A549 (cell line): ENCODE measurements around the gene MRPL28. TPM values are rescaled to one million over a fixed set of nuclear protein-coding genes. Genes with fewer than 3 reads are reported as not detected.
A peak's percentile ranks its signal among the peaks of the same experiment; 100 is the strongest.
"Not testable (repeated sequence)": the region's sequence is repeated elsewhere in the genome, so short reads cannot be mapped to it uniquely, and the experiment has no call there.

Experiments used
- ATAC-seq, 2 experiments: fragments of 200-7000 bp in 1 of 2; fragments of >200 bp in 1 of 2; cut with Nextera tagmentation in 1 of 2; cut with Tn5 transposase in 1 of 2; 3 replicates each; pipeline versions ENCODE4 v1.8.0 to v1.9.1; 2018 to 2020; ENCODE audit warnings: mild to moderate bottlenecking in 1 of 2, moderate library complexity in 1 of 2
- CTCF ChIA-PET: fragments of 300-600 bp; sonication (Branson Sonifier 250); formaldehyde crosslinking; extraction: SDS; loops from one replicate; lab custom pipeline; 2021; ENCODE audit warnings: antibody characterized with exemption, inconsistent platforms; lab: Yijun Ruan, JAX
- POLR2A ChIA-PET: fragments of 350-600 bp; formaldehyde crosslinking; extraction: SDS; loops from one replicate; lab custom pipeline; 2021; ENCODE audit warnings: antibody characterized with exemption, inconsistent platforms; lab: Yijun Ruan, JAX
- DNase-seq, 2 experiments: peaks; one replicate each; pipeline versions ENCODE4 v3.0.0 to v3.0.0-alpha.2; 2011 to 2016; ENCODE audit warnings: low read depth in 1 of 2, low spot score in 1 of 2
- FAIRE-seq: peaks from 2 replicates; lab custom pipeline; 2011; peaks lifted over from hg19 to GRCh38; lab: Jason Lieb, UNC
- H3K27ac ChIP-seq, 2 experiments: fragments of >200 bp; sonication (Bioruptor Twin); formaldehyde crosslinking; 3 replicates each; pipeline ENCODE4 v1.5.1; 2016 to 2017
- H3K4me1 ChIP-seq: fragments of >200 bp; sonication (Bioruptor Twin); formaldehyde crosslinking; 3 replicates; pipeline ENCODE4 v1.6.1; 2016
- H3K4me2 ChIP-seq: fragments of >200 bp; sonication (Bioruptor Twin); formaldehyde crosslinking; 3 replicates; pipeline ENCODE4 v1.6.1; 2016
- H3K4me3 ChIP-seq: fragments of >200 bp; sonication (Bioruptor Twin); formaldehyde crosslinking; 3 replicates; pipeline ENCODE4 v1.5.1; 2016
- H3K9me3 ChIP-seq: fragments of >200 bp; sonication (Bioruptor Twin); formaldehyde crosslinking; 3 replicates; pipeline ENCODE4 v1.6.1; 2016
- ATOH8 ChIP-seq: fragments of 250-450 bp; sonication (Bioruptor Pico); IDR thresholded peaks from 2 replicates; pipeline ENCODE4 v1.5.0; 2020; ENCODE audit warnings: low read depth, mild to moderate bottlenecking, moderate library complexity
- CBX8 ChIP-seq: fragments of 200-600 bp; sonication (generic); IDR thresholded peaks from 2 replicates; pipeline ENCODE4 v1.6.1; 2016
- FOSL2 ChIP-seq, 2 experiments: fragments of 450-650 bp in 1 of 2; fragments of >200 bp in 1 of 2; sonication (Bioruptor Twin) in 1 of 2; formaldehyde crosslinking; IDR thresholded peaks; 2 replicates each; pipeline versions ENCODE4 v1.5.0 to v1.6.1; 2016 to 2020; ENCODE audit warnings: mild to moderate bottlenecking in 1 of 2, moderate library complexity in 1 of 2
- HEYL ChIP-seq: fragments of 250-450 bp; sonication (Bioruptor Pico); IDR thresholded peaks from 2 replicates; pipeline ENCODE4 v1.8.0; 2021; ENCODE audit warnings: mild to moderate bottlenecking, moderate library complexity
- HMGXB4 ChIP-seq: fragments of 250-450 bp; sonication (Bioruptor Pico); IDR thresholded peaks from 2 replicates; pipeline ENCODE4 v1.5.0; 2021; ENCODE audit warnings: mild to moderate bottlenecking, moderate library complexity, borderline replicate concordance
- KDM5A ChIP-seq: fragments of 200-600 bp; sonication (generic); IDR thresholded peaks from 2 replicates; pipeline ENCODE4 v1.6.1; 2016; ENCODE audit warnings: antibody characterized with exemption, mild to moderate bottlenecking
- MAFK ChIP-seq: fragments of 450-650 bp; IDR thresholded peaks from 2 replicates; pipeline ENCODE4 v1.6.1; 2014; ENCODE audit not compliant: partially characterized antibody
- MYC ChIP-seq: IDR thresholded peaks from 2 replicates; pipeline ENCODE4 v1.6.1; 2012; ENCODE audit warnings: mild to moderate bottlenecking, inconsistent platforms, low read length, improper control_type of control experiment, borderline replicate concordance
- NR3C1 ChIP-seq: fragments of >200 bp; sonication (Bioruptor Twin); formaldehyde crosslinking; IDR thresholded peaks from 3 replicates; pipeline ENCODE4 v1.6.1; 2017
- PBX3 ChIP-seq: IDR thresholded peaks from 2 replicates; pipeline ENCODE4 v1.6.1; 2012
- POLR2AphosphoS2 ChIP-seq: conservative IDR thresholded peaks from 2 replicates; pipeline ENCODE4 v1.6.1; 2012; ENCODE audit warnings: low read length, improper control_type of control experiment, inconsistent platforms
- RARB ChIP-seq: fragments of 250-450 bp; sonication (Bioruptor Pico); IDR thresholded peaks from 2 replicates; pipeline ENCODE4 v1.8.0; 2021; ENCODE audit warnings: mild to moderate bottlenecking, moderate library complexity
- TP53 ChIP-seq: fragments of 250-450 bp; sonication (Bioruptor Pico); IDR thresholded peaks from 2 replicates; pipeline ENCODE4 v1.5.0; 2021; ENCODE audit warnings: mild to moderate bottlenecking, moderate library complexity
- ZC3H11A ChIP-seq: fragments of 450-650 bp; IDR thresholded peaks from 2 replicates; pipeline ENCODE4 v1.6.1; 2014; ENCODE audit warnings: antibody characterized with exemption, mild to moderate bottlenecking
- ZFP36 ChIP-seq: fragments of 450-650 bp; IDR thresholded peaks from 2 replicates; pipeline ENCODE4 v1.6.1; 2014; ENCODE audit warnings: borderline replicate concordance; ENCODE audit not compliant: partially characterized antibody
- WGBS: methylation state at CpG from one replicate; pipeline ENCODE4 v1.1.6; 2017; ENCODE audit errors: missing lambda C conversion rate; 5-methylcytosine and 5-hydroxymethylcytosine counted together
- polyA plus RNA-seq, 4 experiments: library from polyadenylated mRNA; depleted of rRNA in 3 of 4; stranded (reverse); fragments of >200 nt; fragmentation: RNase III in 1 of 4; extraction: RNeasy Plus Mini Kit Qiagen cat#74134 plus additional on column Dnase treatment in 1 of 4; gene quantifications; 2 replicates in 3 of 4; 3 replicates in 1 of 4; pipeline ENCODE4 v1.2.3, GENCODE V29; 2011 to 2017
- TF ChIP-seq, protein P1 (sequence below): fragments of 150-350 bp; IDR thresholded peaks from 2 replicates; pipeline ENCODE4 v1.6.1; 2014; ENCODE audit warnings: low read depth, mild to moderate bottlenecking, low read length
- TF ChIP-seq, protein P2 (sequence below): fragments of >200 bp; sonication (Bioruptor Twin); formaldehyde crosslinking; IDR thresholded peaks from 3 replicates; pipeline ENCODE4 v1.5.1; 2016
- TF ChIP-seq, protein P3 (sequence below): fragments of 450-650 bp; IDR thresholded peaks from 2 replicates; pipeline ENCODE4 v1.6.1; 2014; ENCODE audit warnings: antibody characterized with exemption

Gene MRPL28
- polyA plus RNA-seq, 2 of the 4 experiments (the other 2 are of a cell fraction) = 130 to 139 TPM

DNA sequence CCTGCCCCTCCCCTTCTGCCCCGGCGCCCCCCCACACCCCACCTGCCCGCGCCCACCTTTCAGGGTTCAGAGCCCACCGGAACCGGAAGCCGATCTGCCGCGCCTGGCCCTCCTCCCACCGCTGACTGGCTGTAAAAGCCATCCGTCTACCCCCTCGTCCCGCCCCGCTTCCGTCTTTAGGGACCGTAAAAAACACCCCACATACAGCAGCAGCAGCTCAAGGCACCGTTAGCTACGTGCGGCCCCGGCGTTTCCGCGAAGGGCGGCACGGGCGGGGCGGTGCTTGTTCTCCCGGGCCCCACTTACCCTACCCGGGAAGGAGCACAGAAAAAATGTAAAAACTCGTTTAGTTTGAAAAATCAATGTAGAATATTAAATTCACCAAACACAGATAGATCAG, at the start of gene MRPL28 (continued):
- no peak for TF ChIP-seq ATOH8
- TF ChIP-seq, protein P1, sequence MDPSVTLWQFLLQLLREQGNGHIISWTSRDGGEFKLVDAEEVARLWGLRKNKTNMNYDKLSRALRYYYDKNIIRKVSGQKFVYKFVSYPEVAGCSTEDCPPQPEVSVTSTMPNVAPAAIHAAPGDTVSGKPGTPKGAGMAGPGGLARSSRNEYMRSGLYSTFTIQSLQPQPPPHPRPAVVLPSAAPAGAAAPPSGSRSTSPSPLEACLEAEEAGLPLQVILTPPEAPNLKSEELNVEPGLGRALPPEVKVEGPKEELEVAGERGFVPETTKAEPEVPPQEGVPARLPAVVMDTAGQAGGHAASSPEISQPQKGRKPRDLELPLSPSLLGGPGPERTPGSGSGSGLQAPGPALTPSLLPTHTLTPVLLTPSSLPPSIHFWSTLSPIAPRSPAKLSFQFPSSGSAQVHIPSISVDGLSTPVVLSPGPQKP = no peak
- peak; percentile 98 for TF ChIP-seq PBX3
- TF ChIP-seq RARB (CRISPR knock-in tag) = no peak
- TF ChIP-seq POLR2AphosphoS2 = no peak
- no peak for TF ChIP-seq NR3C1
- no peak for TF ChIP-seq CBX8
- no peak for TF ChIP-seq ZC3H11A
- TF ChIP-seq, protein P2, sequence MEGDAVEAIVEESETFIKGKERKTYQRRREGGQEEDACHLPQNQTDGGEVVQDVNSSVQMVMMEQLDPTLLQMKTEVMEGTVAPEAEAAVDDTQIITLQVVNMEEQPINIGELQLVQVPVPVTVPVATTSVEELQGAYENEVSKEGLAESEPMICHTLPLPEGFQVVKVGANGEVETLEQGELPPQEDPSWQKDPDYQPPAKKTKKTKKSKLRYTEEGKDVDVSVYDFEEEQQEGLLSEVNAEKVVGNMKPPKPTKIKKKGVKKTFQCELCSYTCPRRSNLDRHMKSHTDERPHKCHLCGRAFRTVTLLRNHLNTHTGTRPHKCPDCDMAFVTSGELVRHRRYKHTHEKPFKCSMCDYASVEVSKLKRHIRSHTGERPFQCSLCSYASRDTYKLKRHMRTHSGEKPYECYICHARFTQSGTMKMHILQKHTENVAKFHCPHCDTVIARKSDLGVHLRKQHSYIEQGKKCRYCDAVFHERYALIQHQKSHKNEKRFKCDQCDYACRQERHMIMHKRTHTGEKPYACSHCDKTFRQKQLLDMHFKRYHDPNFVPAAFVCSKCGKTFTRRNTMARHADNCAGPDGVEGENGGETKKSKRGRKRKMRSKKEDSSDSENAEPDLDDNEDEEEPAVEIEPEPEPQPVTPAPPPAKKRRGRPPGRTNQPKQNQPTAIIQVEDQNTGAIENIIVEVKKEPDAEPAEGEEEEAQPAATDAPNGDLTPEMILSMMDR = no peak
- no peak for TF ChIP-seq ZFP36
- TF ChIP-seq TP53 (CRISPR knock-in tag) = no peak
- TF ChIP-seq, protein P3, sequence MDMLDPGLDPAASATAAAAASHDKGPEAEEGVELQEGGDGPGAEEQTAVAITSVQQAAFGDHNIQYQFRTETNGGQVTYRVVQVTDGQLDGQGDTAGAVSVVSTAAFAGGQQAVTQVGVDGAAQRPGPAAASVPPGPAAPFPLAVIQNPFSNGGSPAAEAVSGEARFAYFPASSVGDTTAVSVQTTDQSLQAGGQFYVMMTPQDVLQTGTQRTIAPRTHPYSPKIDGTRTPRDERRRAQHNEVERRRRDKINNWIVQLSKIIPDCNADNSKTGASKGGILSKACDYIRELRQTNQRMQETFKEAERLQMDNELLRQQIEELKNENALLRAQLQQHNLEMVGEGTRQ = no peak
- no peak for TF ChIP-seq KDM5A
- no peak for TF ChIP-seq FOSL2 (IDR thresholded peaks at IDR 0.05)
- TF ChIP-seq FOSL2 (CRISPR knock-in tag; IDR thresholded peaks at IDR 0.05) = no peak
- 0 out of 2 replicates have a peak, but pooled peaks have one; percentile 38 for TF ChIP-seq MYC
- no peak for TF ChIP-seq MAFK
- no peak for TF ChIP-seq HEYL (CRISPR knock-in tag)
- no peak for TF ChIP-seq HMGXB4 (CRISPR knock-in tag)
- TF ChIP-seq, all 56 proteins: peak for 8

DNA sequence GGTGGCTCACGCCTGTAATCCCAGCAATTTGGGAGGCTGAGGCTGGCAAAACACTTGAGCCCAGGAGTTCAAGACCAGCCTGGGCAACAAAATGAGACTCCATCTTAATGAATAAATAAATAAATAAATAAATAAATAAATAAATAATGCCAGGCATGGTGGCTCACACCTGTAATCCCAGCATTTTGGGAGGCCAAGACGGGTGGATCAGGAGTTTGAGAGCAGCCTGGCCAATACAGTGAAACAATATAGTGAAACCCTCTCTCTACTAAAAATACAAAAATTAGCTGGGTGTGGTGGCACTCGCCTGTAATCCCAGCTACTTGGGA, 44.8 kb upstream of the MRPL28 start:
- CTCF ChIA-PET = interaction anchor here (0.6 to 1.6 kb wide), 2 partner anchors 9 to 298 kb away, joined by 5 read pairs; no protein-coding TSS in a partner anchor
- WGBS = 89% methylated on average over 3 of the region's 3 CpGs
- DNase-seq, H3K4me1 ChIP-seq, ATAC-seq, H3K9me3 ChIP-seq, POLR2A ChIA-PET, H3K27ac ChIP-seq, H3K4me3 ChIP-seq, H3K4me2 ChIP-seq, FAIRE-seq: not testable (repeated sequence)
- peak; percentile 65; the same call in 1 of the 2 replicates for TF ChIP-seq ZC3H11A
